Astrocyte of the spinal cord (primary cell): ENCODE results near the gene NGEF.

Experiments
- DNase-seq: peaks from one replicate; pipeline ENCODE4 v3.0.0; 2011; ENCODE audit warnings: low read depth, low spot score
- H3K4me3 ChIP-seq: 2 replicates; pipeline ENCODE4 v1.5.1; 2011; ENCODE audit warnings: low read depth, mild to moderate bottlenecking, low read length, moderate library complexity
- in situ Hi-C: cut with HindIII; loops from 2 replicates; pipeline ENCODE4 v1.10.0; 2017; ENCODE audit warnings: low sequenced_read_pairs
- TF ChIP-seq, protein P1 (sequence below): IDR thresholded peaks from 2 replicates; pipeline ENCODE4 v1.5.1; 2012; ENCODE audit warnings: low read depth, mild to moderate bottlenecking, low read length, inconsistent platforms

Gene NGEF

DNA sequence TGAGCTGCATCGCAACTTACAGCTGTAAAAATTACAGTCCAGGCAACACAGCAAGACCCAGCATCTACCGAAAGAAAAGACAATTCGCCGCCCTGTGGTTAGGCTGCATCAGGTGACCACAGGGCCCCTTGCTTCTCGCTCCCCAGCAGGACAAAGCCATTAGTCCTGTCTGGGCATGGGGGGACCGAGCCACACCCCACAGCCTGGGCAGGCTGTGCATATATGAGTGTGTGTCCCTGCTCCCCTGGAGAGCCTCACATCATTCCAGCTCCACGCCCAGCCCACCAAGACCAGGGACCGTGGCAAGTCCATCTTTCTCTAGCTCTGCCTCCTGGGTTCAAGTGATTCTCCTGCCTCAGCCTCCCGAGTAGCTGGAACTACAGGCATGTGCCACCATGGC is 109.1 kb downstream of the NGEF start:
- no peak for DNase-seq
- TF ChIP-seq, protein P1, sequence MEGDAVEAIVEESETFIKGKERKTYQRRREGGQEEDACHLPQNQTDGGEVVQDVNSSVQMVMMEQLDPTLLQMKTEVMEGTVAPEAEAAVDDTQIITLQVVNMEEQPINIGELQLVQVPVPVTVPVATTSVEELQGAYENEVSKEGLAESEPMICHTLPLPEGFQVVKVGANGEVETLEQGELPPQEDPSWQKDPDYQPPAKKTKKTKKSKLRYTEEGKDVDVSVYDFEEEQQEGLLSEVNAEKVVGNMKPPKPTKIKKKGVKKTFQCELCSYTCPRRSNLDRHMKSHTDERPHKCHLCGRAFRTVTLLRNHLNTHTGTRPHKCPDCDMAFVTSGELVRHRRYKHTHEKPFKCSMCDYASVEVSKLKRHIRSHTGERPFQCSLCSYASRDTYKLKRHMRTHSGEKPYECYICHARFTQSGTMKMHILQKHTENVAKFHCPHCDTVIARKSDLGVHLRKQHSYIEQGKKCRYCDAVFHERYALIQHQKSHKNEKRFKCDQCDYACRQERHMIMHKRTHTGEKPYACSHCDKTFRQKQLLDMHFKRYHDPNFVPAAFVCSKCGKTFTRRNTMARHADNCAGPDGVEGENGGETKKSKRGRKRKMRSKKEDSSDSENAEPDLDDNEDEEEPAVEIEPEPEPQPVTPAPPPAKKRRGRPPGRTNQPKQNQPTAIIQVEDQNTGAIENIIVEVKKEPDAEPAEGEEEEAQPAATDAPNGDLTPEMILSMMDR = no peak
- in situ Hi-C loops = no loop called here
- no peak overlapping the region for H3K4me3 ChIP-seq

DNA sequence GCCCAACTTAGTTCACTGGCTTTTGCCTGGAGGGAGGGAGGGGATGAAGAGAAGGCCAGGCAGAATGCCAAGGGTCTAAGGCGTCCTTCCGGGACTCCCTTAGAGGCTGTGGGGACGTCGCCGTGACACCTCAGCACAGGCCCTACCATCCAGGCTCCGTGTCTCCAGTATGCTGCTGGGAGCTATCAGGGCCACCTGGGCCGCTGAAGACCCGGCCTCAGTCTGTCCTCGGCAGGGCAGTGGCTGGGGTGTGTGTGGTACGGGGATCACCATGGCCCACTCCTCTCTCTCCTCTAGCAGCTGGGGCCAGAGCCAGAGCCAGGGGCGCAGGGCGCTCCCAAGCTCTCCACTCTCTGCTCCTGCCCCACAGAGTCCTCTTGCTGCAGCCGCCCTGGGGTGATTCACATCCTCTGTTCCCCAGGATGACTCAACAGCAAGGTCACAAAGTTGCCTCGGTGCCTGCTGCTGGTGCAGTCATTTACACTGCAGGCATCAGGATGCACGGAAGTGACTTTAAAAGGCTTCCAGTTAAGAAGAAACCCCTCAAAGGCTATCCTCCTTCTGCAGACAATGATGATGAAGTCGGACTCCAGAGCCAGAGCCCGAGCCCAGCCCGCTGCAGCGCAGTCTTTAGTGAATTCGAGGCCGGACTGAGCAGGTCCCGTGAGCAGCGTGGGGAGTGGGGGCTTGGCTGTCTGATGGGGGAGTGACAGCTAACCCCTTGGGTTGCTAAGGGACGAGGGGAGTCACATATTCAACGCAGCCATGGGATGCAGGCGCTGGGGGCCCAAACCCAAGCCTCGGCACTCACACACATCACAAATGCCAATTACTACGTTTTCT is 111.1 kb downstream of the NGEF start:
- in situ Hi-C loops = no loop called here
- no peak overlapping the region for H3K4me3 ChIP-seq
- TF ChIP-seq, protein P1 = no peak
- peak; percentile 91 for DNase-seq

DNA sequence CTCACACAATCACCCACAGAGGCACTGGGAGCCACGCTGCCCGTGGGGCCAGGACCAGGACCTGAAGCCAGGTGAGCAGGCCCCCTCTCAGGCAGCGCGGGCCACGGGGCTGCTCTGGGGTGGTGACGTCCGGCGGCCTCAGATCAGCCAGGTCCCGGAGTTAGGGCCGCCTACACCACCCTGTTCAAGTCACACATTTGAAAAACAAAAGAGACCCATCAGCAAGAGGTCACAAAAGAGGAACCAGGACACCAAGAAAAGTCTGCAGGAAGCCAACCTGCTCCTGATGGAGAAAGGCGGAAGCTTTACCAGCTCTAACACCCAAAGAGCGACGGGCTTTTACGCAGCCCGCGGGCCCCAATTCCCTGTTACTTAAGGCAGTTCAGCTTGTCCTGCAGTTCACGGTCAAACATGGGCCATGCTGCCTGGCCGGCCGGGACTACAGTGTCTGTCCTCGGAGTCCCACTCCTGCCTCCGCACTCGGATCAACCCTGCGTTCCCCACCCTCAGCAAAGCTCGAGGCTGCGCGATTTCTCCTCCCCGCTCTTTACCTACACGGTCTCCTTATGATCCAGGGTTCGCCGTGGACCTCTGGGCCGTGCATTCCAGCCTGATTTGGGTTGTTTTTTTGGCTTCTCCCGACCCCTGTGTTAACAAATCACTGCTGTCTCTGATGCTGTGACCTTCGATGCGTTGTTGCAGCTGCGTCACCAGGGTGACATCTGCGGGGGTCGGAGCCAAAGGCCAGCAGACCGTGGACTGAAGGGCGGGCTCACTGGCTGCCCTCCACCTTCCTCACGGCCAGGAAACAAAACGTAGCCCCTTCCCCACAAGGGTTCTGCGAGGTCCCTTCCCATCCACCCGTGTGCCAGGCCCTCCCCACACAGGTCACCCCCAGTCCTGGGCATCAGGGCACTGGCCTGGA is 112.0 kb downstream of the NGEF start:
- DNase-seq = no peak
- in situ Hi-C loops = no loop called here
- TF ChIP-seq, protein P1 = no peak
- no peak overlapping the region for H3K4me3 ChIP-seq

DNA sequence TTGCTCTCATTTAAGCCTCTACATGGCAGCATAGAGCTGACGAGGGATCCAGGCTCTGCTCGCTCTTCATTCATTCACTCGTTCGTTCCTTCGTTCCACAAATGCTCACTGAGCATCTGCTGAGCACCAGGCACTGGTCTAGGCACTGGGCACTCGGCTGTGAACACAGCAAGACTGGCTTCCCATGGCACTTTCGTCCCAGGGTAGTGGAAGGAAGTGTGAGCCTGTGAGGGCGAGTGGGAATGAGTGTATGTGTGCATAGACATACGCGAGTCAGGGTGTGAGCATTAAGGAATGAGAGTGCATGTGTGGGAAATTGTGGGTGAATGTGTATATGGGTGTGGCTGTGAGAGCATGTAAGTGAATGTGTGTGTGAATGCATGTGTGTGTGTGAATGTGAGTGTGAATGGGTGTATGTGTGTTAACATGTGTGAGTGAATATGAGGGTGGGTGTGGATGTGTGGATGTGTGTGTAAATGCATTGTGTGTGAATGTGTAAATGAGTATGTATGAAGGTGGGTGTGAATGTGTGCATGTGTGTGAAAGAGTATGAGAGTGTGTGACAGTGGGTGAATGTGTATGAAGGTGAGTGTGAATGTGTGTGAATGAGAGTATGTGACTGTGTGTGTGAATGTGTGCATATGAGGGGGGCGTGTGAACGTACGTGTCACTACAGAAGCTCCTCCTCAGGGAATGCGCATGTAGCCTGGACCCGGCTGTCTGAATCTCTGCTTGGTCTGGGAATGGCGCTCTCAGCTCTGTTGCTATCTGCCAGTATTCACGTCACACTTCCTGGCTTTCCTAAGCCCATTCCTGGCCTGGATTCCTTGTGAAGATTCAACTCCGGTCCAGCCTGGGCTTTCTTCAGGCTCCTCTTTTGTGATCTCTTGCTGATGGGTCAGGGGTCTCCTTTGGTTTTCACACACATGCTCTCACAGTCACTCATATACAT is 114.2 kb downstream of the NGEF start:
- in situ Hi-C loops = no loop called here
- peak; percentile 37 for DNase-seq
- TF ChIP-seq, protein P1 = no peak
- H3K4me3 ChIP-seq = no peak overlapping the region

DNA sequence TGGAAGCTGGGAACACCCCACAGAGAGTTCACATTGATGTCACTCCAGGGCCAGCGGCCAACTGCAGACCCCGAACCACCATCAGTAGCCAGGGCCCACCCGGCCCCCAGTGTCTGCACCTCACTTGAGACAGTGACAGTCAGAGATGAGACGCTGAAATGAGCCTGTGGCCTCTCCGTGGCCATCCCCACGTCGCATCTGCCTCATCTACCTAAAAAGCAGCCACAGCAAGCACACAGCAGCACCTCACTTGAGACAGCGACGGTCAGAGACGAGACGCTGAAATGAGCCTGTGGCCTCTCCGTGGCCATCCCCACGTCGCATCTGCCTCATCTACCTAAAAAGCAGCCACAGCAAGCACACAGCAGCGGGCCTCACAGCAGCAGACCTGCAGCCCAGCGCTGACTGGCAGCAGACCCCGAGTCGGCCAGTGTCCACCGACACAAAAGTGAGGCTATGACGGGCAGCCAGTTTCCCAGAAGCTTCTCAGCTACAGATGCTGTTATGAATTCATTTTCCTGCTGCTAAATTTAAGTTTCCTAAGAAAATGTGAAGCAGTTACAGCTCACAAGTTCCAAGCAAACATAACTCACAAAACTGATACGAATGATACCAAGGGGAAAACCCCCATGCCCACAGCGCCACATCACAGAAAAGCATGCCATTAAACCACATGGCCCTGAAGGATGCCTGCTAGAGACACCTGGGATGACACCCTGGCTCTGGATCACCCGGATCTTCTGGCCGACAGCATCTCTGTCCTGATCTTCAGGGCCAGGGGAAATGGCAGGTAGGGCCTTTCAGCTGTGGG is 115.3 kb downstream of the NGEF start:
- TF ChIP-seq, protein P1 = no peak
- no peak for DNase-seq
- in situ Hi-C loops = no loop called here

More for the DNA sequence above, 115.3 kb downstream of the NGEF start:
- no peak overlapping the region for H3K4me3 ChIP-seq
